H1 (cell line): ENCODE measurements around the gene PEPD. TPM values are rescaled to one million over a fixed set of nuclear protein-coding genes. Genes with fewer than 3 reads are reported as not detected.

Experiments used
- BRCA1 ChIP-seq: IDR thresholded peaks from 2 replicates; pipeline ENCODE4 v1.6.1; 2012; ENCODE audit warnings: low read depth, low read length, improper control_type of control experiment
- CHD7 ChIP-seq: fragments of 300-600 bp; sonication (generic); IDR thresholded peaks from 2 replicates; pipeline ENCODE4 v1.7.1; 2012; ENCODE audit warnings: low read length, moderate library complexity, mild to moderate bottlenecking, inconsistent platforms; ENCODE audit not compliant: insufficient replicate concordance
- polyA plus RNA-seq, 7 experiments: library from polyadenylated mRNA; depleted of rRNA in 3 of 7; stranded (reverse) in 5 of 7; unstranded in 2 of 7; fragments of >200 nt in 5 of 7; fragments of 200-250 nt in 2 of 7; gene quantifications; 1 replicate in 5 of 7; 2 replicates in 1 of 7; 4 replicates in 1 of 7; pipeline versions ENCODE4 v1.2.1 to v1.2.3, GENCODE V29; 2011 to 2013; ENCODE audit warnings: missing spikeins in 2 of 7, mixed read lengths in 2 of 7
- total RNA-seq: library from RNA; stranded (reverse); fragmentation: NEBNext Ultra II Directional; extraction: Animal tissue kit (Norgen Biotek cat#: 25700); gene quantifications from 2 replicates; pipeline ENCODE4 v1.2.1, GENCODE V29; 2021

PEPD gene
- total and polyA plus RNA-seq, 2 of the 8 experiments (the other 6 are each of a cell fraction or from before 2014, with no cell fraction given) = 84.1 to 178 TPM

GRCh38 chr19:33434886-33435705, 86.5 kb downstream of the PEPD start (continued):
- TF ChIP-seq CHD7 (no peak), BRCA1 (no peak)
